Muscle of leg (tissue), 11 donors: ENCODE measurements around the gene UGT2A3. TPM values are rescaled to one million over a fixed set of nuclear protein-coding genes. Genes with fewer than 3 reads are reported as not detected.
"Not testable (repeated sequence)": the region's sequence is repeated elsewhere in the genome, so short reads cannot be mapped to it uniquely, and the experiment has no call there.

Experiments
- DNase-seq: peaks from one replicate; pipeline ENCODE4 v3.0.0; 2013
- H3K27ac ChIP-seq: one replicate; pipeline ENCODE4 v1.5.1; 2013; ENCODE audit warnings: mild to moderate bottlenecking, low read length, control low read depth
- H3K27me3 ChIP-seq: one replicate; pipeline ENCODE4 v1.6.1; 2013; ENCODE audit warnings: low read length; ENCODE audit not compliant: control insufficient read depth, insufficient read depth
- H3K36me3 ChIP-seq: one replicate; pipeline ENCODE4 v1.6.1; 2013; ENCODE audit warnings: low read length; ENCODE audit not compliant: control insufficient read depth, insufficient read depth
- H3K4me1 ChIP-seq: one replicate; pipeline ENCODE4 v1.6.1; 2013; ENCODE audit warnings: low read length; ENCODE audit not compliant: control insufficient read depth, insufficient read depth
- H3K4me3 ChIP-seq: one replicate; pipeline ENCODE4 v1.5.1; 2013; ENCODE audit warnings: low read length, control low read depth
- H3K9me3 ChIP-seq: replicated peaks from 2 replicates; pipeline ENCODE4 v1.6.1; 2013; ENCODE audit warnings: low read depth, low read length; ENCODE audit not compliant: control insufficient read depth
- WGBS: methylation state at CpG from one replicate; pipeline ENCODE4 v1.1.5; 2013; ENCODE audit warnings: missing lambda C conversion rate; ENCODE audit not compliant: insufficient coverage; 5-methylcytosine and 5-hydroxymethylcytosine counted together
- polyA plus RNA-seq, 8 donors: library from polyadenylated mRNA; unstranded; fragments of 120-200 nt; gene quantifications; one replicate each; pipeline versions ENCODE4 v1.2.1 to v1.2.3, GENCODE V29; 2013; ENCODE audit warnings: inconsistent platforms in 1 of 8, low replicate concordance in 1 of 8; ENCODE audit not compliant: insufficient read length in 8 of 8, insufficient read depth in 1 of 8
- total RNA-seq: library from RNA; stranded (reverse); fragments of 120-200 nt; gene quantifications from one replicate; pipeline ENCODE4 v1.2.4, GENCODE V29; 2013

The UGT2A3 gene
- total and polyA plus RNA-seq, 9 donors: 0.07 to 19.6 (median 0.12) TPM; not detected in 4

DNA sequence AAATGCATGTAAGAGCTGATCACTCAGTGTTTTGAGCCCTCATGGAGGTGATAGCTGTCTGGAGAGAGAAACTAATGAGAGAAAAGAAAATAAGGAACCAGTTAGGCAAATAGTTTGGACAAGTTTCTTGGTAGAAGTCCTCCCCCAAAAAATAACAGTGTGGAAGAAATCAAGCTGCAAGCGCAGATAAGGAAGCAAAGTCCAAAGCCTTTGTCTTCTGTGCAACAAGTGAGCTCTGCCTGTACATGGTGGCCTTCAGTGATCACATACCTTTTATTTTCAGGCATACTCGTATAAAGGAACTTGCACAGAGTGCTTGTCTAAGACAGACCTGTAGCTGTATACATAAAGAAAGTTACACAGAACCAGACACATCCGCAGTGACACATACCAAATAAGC lies 2.5 kb upstream of the UGT2A3 start:
- no peaks in the 10 kb centered on the region for H3K9me3 ChIP-seq
- DNase-seq: no peak
- no peak overlapping the region for H3K4me3 ChIP-seq
- no peak overlapping the region for H3K27ac ChIP-seq
- WGBS: 83% methylated on average over 1 of the region's 3 CpGs
- no peaks in the 10 kb centered on the region for H3K4me1 ChIP-seq
- no peaks in the 10 kb centered on the region for H3K27me3 ChIP-seq
- no peaks in the 10 kb centered on the region for H3K36me3 ChIP-seq

GRCh38 chr4:68953056-68953596 lies 1.5 kb upstream of the UGT2A3 start:
- no CpG with 5 or more reads among the region's 2 CpGs for WGBS
- Histone ChIP-seq H3K27me3 (no peaks in the 10 kb centered on the region), H3K4me1 (no peaks in the 10 kb centered on the region), H3K4me3 (no peak overlapping the region), H3K9me3 (no peaks in the 10 kb centered on the region), H3K27ac (no peak overlapping the region), H3K36me3 (no peaks in the 10 kb centered on the region)
- no peak for DNase-seq

GRCh38 chr4:68951806-68952585 lies 392 bp upstream of the UGT2A3 start:
- Histone ChIP-seq H3K36me3 (no peaks in the 10 kb centered on the region), H3K27me3 (no peaks in the 10 kb centered on the region), H3K27ac (no peak overlapping the region), H3K4me1 (no peaks in the 10 kb centered on the region), H3K9me3 (no peaks in the 10 kb centered on the region), H3K4me3 (no peak overlapping the region)
- no peak for DNase-seq
- WGBS: no CpG with 5 or more reads among the region's 2 CpGs

DNA sequence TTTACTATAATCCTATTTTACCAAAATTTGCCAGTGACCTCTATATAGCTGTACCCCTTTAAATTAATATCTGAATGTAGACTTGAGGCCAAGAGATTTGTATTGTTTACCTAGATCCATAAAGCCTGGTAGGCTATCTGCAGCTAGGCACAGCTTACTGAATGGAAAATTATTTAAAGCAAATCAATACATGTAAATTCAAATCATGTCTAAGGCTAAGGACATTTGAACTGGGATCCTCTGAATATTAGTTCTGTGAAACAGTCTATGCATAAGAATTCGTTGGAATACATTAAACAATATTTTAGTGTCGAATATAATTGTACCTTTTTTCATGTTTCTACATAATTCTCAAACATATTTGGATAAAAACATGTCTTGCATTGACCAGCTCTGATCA lies 1.6 kb downstream of the UGT2A3 start:
- H3K36me3 ChIP-seq: no peaks in the 10 kb centered on the region
- WGBS: no CpG with 5 or more reads among the region's 2 CpGs

GRCh38 chr4:68948985-68949384 lies 2.6 kb downstream of the UGT2A3 start:
- Histone ChIP-seq H3K27me3 (no peaks in the 10 kb centered on the region), H3K9me3 (no peaks in the 10 kb centered on the region), H3K4me1 (no peaks in the 10 kb centered on the region), H3K36me3 (no peaks in the 10 kb centered on the region), H3K27ac (no peak overlapping the region), H3K4me3 (no peak overlapping the region)
- WGBS: no CpG with 5 or more reads among the region's 3 CpGs
- DNase-seq: no peak

More for the DNA sequence above, 1.6 kb downstream of the UGT2A3 start:
- Histone ChIP-seq H3K27ac (no peak overlapping the region), H3K4me3 (no peak overlapping the region), H3K4me1 (no peaks in the 10 kb centered on the region), H3K9me3 (no peaks in the 10 kb centered on the region), H3K27me3 (no peaks in the 10 kb centered on the region)
- no peak for DNase-seq

DNA sequence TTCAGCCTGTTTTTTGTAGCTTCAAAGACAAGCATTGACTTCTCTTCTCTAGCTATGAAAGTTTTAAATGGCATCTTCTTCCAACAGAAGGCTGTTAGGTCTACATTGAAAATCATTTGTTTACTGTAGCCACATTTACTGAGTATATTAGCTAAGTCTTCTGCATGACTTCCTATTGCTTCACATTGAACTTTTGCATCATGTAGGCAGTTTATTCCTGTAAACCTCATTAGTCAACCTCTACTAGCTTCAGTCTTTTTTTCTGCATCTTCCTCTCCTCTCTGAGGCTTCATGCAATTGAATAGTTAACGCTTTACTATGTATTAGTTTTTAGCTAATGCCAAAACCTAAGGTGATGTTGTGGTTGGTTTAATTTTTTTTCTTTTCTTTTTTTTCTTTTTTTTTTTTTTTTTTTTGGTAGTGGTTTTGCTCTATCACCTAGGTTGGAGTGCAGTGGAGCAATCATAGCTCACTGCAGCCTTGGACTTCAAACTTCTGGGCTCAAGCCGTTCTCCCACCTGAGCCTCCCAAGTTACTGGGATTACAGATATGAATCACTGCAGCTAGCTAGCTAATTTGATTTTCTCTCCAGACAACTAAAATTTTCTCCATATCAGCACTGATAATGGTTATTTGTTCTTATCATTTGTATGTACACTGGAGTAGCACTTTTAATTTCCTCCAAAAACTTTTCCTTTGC lies 3.4 kb downstream of the UGT2A3 start:
- Histone ChIP-seq H3K4me3 (no peak overlapping the region), H3K36me3 (no peaks in the 10 kb centered on the region), H3K9me3 (no peaks in the 10 kb centered on the region), H3K27me3 (no peaks in the 10 kb centered on the region), H3K4me1 (no peaks in the 10 kb centered on the region), H3K27ac (no peak overlapping the region)
- DNase-seq: no peak
- WGBS: no CpG with 5 or more reads among the region's 2 CpGs

GRCh38 chr4:68929076-68929737 lies 22.4 kb downstream of the UGT2A3 start:
- no peak for DNase-seq
- no peaks in the 10 kb centered on the region for H3K4me1 ChIP-seq
- no peaks in the 10 kb centered on the region for H3K27me3 ChIP-seq
- H3K9me3 ChIP-seq: no peaks in the 10 kb centered on the region
- WGBS: no CpG with 5 or more reads among the region's 3 CpGs
- H3K4me3 ChIP-seq: no peak overlapping the region
- no peak overlapping the region for H3K27ac ChIP-seq
- H3K36me3 ChIP-seq: no peaks in the 10 kb centered on the region

DNA sequence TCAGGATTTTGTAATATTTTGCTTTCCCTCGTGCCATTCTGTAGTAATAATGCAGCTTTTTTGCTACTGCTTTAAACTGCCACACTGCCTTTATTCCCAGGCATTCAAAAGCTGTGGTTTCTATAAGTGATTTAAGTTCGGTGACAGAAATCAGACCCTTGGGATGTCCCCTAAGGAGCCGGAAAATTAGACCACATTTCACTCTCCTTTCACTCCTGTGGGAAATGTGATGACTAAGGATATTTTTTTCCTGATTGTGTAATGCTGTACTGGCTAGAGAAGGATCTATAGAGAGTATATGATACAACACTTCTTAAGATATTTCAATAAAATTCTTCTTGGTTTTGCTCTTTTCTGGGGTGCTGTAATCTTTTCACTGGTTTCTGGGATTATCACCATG lies 24.4 kb downstream of the UGT2A3 start:
- Histone ChIP-seq H3K27ac (no peak overlapping the region), H3K4me1 (no peaks in the 10 kb centered on the region), H3K9me3 (no peaks in the 10 kb centered on the region), H3K36me3 (no peaks in the 10 kb centered on the region), H3K4me3 (no peak overlapping the region), H3K27me3 (no peaks in the 10 kb centered on the region)
- no peak for DNase-seq
- WGBS: no CpG with 5 or more reads among the region's 3 CpGs

DNA sequence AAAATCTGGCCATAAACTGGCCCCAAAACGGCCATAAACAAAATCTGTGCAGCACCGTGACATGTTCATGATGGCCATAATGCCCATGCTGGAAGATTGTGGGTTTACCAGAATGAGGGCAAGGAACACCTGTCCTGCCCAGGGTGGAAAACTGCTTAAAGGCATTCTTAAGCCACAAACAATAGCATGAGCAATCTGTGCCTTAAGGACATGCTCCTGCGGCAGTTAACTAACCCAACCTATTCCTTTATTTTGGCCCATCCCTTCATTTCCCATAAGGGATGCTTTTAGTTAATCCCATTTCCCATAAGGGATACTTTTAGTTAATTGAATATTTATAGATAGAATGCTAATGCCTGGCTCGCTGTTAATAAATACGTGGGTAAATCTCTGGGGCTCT lies 29.4 kb downstream of the UGT2A3 start:
- H3K9me3 ChIP-seq, H3K27ac ChIP-seq, DNase-seq, H3K4me1 ChIP-seq, H3K4me3 ChIP-seq, H3K27me3 ChIP-seq, H3K36me3 ChIP-seq: not testable (repeated sequence)
- 31% methylated on average over 2 of the region's 5 CpGs for WGBS

- Histone ChIP-seq H3K9me3 (no peaks in the 10 kb centered on the region), H3K4me3 (no peak overlapping the region), H3K27me3 (no peaks in the 10 kb centered on the region), H3K27ac (no peak overlapping the region), H3K4me1 (no peaks in the 10 kb centered on the region), H3K36me3 (no peaks in the 10 kb centered on the region)
- DNase-seq: no peak
Measured at GRCh38 chr4:68921051-68921450, 30.6 kb downstream of the UGT2A3 start.
